Fibroblast of skin of left quadriceps (primary cell): ENCODE results near the gene RPL39L.
A peak's percentile ranks its signal among the peaks of the same experiment; 100 is the strongest.
"Not testable (repeated sequence)": the region's sequence is repeated elsewhere in the genome, so short reads cannot be mapped to it uniquely, and the experiment has no call there.

Experiments used
- DNase-seq, 2 experiments: peaks; one replicate each; pipeline ENCODE4 v3.0.0-alpha.2; 2013; ENCODE audit warnings: low read depth in 2 of 2

RPL39L gene

GRCh38 chr3:187139126-187139894 lies at the start of gene RPL39L:
Gene RPL39L, minus strand, starts transcription at chr3:187139496. Its CDS starts 18,196 bp downstream, at chr3:187121300.
- peak; percentile 67 to 70 for DNase-seq

- DNase-seq, result no peak
Observed at GRCh38 chr3:187188931-187189330, 49.6 kb upstream of the RPL39L start.

- no peak for DNase-seq
Observed at GRCh38 chr3:187186801-187187421, 47.6 kb upstream of the RPL39L start.

- DNase-seq, result no peak
Observed at GRCh38 chr3:187186375-187186774, 47.1 kb upstream of the RPL39L start.

- DNase-seq, result no peak
Observed at GRCh38 chr3:187185759-187186158, 46.5 kb upstream of the RPL39L start.

GRCh38 chr3:187183903-187184302 lies 44.6 kb upstream of the RPL39L start:
- DNase-seq, result no peak

- no peak for DNase-seq
Observed at GRCh38 chr3:187183210-187183862, 44.0 kb upstream of the RPL39L start.

- DNase-seq, result no peak
Observed at GRCh38 chr3:187181454-187182170, 42.3 kb upstream of the RPL39L start.

GRCh38 chr3:187172929-187173328 lies 33.6 kb upstream of the RPL39L start:
- DNase-seq, result no peak

GRCh38 chr3:187170911-187171310 lies 31.6 kb upstream of the RPL39L start:
- DNase-seq, result not testable (repeated sequence)

- DNase-seq, result no peak
Observed at GRCh38 chr3:187169231-187169960, 30.1 kb upstream of the RPL39L start.

- no peak for DNase-seq
Observed at GRCh38 chr3:187167777-187168176, 28.5 kb upstream of the RPL39L start.

- no peak for DNase-seq
Observed at GRCh38 chr3:187166750-187167149, 27.5 kb upstream of the RPL39L start.

- DNase-seq, result peak; percentile 40 to 42
Observed at GRCh38 chr3:187165144-187165543, 25.8 kb upstream of the RPL39L start.

GRCh38 chr3:187162265-187162953 lies 23.1 kb upstream of the RPL39L start:
- DNase-seq, result no peak

- no peak for DNase-seq
Observed at GRCh38 chr3:187161556-187161955, 22.3 kb upstream of the RPL39L start.

GRCh38 chr3:187150599-187150998 lies 11.3 kb upstream of the RPL39L start:
- DNase-seq, result no peak

GRCh38 chr3:187150186-187150585 lies 10.9 kb upstream of the RPL39L start:
- no peak for DNase-seq

- no peak for DNase-seq
Observed at GRCh38 chr3:187146389-187146788, 7.1 kb upstream of the RPL39L start.

GRCh38 chr3:187145149-187145895 lies 6.0 kb upstream of the RPL39L start:
- no peak for DNase-seq
